ENCODE data around the gene ARSB.

DNA sequence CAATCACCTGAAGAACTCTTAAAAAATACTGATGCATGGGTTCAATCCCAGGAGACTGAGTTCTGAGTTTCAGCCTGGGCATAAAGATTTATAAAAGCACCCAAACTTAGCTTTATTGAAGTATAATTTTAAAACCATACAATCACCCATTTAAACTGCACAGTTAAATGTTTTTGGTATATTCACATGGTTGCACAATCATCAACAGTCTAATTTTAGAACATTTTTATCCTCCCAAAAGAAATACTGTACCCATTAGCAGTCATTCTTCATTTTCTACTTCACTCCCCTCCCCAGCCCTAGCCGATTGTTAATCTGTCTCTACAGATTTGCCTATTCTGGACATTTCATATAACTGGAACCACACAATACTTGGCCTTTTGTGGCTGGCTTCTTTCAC, 141.7 kb downstream of the ARSB start:
- TF ChIP-seq POLR2AphosphoS5 (IDR thresholded peaks at IDR 0.05): no peak
- TF ChIP-seq, protein P1, sequence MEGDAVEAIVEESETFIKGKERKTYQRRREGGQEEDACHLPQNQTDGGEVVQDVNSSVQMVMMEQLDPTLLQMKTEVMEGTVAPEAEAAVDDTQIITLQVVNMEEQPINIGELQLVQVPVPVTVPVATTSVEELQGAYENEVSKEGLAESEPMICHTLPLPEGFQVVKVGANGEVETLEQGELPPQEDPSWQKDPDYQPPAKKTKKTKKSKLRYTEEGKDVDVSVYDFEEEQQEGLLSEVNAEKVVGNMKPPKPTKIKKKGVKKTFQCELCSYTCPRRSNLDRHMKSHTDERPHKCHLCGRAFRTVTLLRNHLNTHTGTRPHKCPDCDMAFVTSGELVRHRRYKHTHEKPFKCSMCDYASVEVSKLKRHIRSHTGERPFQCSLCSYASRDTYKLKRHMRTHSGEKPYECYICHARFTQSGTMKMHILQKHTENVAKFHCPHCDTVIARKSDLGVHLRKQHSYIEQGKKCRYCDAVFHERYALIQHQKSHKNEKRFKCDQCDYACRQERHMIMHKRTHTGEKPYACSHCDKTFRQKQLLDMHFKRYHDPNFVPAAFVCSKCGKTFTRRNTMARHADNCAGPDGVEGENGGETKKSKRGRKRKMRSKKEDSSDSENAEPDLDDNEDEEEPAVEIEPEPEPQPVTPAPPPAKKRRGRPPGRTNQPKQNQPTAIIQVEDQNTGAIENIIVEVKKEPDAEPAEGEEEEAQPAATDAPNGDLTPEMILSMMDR (IDR thresholded peaks at IDR 0.05): no peak

Measured in breast epithelium (tissue), 3 donors.